ENCODE measurements around the gene SMG5. TPM values are rescaled to one million over a fixed set of nuclear protein-coding genes. Genes with fewer than 3 reads are reported as not detected.

SMG5 gene
- total and polyA plus RNA-seq, 2 donors (not counting 1 experiment from before 2014, with no cell fraction given): 53.5 to 77.0 TPM

GRCh38 chr1:156316909-156317308 lies 34.3 kb upstream of the SMG5 start:
- 100% methylated on average over 4 of the region's 7 CpGs for WGBS (ENCODE audit: insufficient coverage)
- no peaks in the 10 kb centered on the region for H3K9me3 Mint-ChIP-seq (ENCODE audit: insufficient read depth)
- no peak overlapping the region for H3K4me3 ChIP-seq (ENCODE audit: control extremely low read depth in 1 of 5, extremely low read depth in 1 of 5, insufficient read depth in 1 of 5, low read depth in 2 of 5, low read length in 4 of 5)
- ChIA-PET CTCF (interaction anchor here (0.9 to 2.6 kb wide), 2 partner anchors 92 to 175 kb away, joined by 3 to 8 read pairs; no protein-coding TSS in a partner anchor), POLR2A (no interaction called here)
- DNase-seq (no peak), ATAC-seq (ENCODE audit: low read depth) (no peak)
- H3K27me3 Mint-ChIP-seq: no peaks in the 10 kb centered on the region
- H3K79me2 ChIP-seq (ENCODE audit: control insufficient read depth, insufficient read depth, low read length): no peaks in the 10 kb centered on the region
- H3K4me2 ChIP-seq (replicated peaks; ENCODE audit: low read depth, low read length, poor library complexity, severe bottlenecking): no peak overlapping the region
- no peak overlapping the region for H2AFZ ChIP-seq (ENCODE audit: insufficient read depth, low read depth, low read length, poor library complexity, severe bottlenecking)
- no peak overlapping the region for H3K27ac Mint-ChIP-seq
- H3K36me3 ChIP-seq (replicated peaks in 1 of 2; ENCODE audit: control extremely low read depth in 1 of 2, control insufficient read depth in 1 of 2, extremely low read depth in 1 of 2, insufficient read depth in 2 of 2, low read length in 1 of 2): peaks cover 27 to 74% of the 10 kb centered on the region in 2 experiments
- H3K9me3 ChIP-seq (ENCODE audit: control extremely low read depth in 1 of 3, control insufficient read depth in 2 of 3, insufficient read depth in 1 of 3, low read length in 2 of 3): no peaks in the 10 kb centered on the region
- intact Hi-C loops (cut with micrococcal nuclease): loop anchor here (10.0 kb wide), 1 partner anchor 172 kb away; no protein-coding TSS in a partner anchor
- H4K20me1 ChIP-seq (ENCODE audit: control insufficient read depth, insufficient read depth, low read length, poor library complexity, severe bottlenecking): no peaks in the 10 kb centered on the region
- no peaks in the 10 kb centered on the region for H3K4me1 Mint-ChIP-seq
- TF ChIP-seq CTCF (IDR thresholded peaks at IDR 0.05): no peak
- TF ChIP-seq EZH2 (IDR thresholded peaks at IDR 0.05; ENCODE audit: borderline replicate concordance, insufficient read depth, low read depth, low read length, poor library complexity, severe bottlenecking): no peak
- no peak overlapping the region for H3K27ac ChIP-seq (ENCODE audit: low read length in 2 of 2)
- H3K27me3 ChIP-seq (replicated peaks in 1 of 4; ENCODE audit: control extremely low read depth in 1 of 4, control insufficient read depth in 3 of 4, insufficient read depth in 4 of 4, low read length in 3 of 4): no peaks in the 10 kb centered on the region
- no peak overlapping the region for H3K4me3 Mint-ChIP-seq
- H3K4me1 ChIP-seq (ENCODE audit: control insufficient read depth in 2 of 2, insufficient read depth in 2 of 2, low read length in 2 of 2): no peaks in the 10 kb centered on the region
- no peak overlapping the region for H3K9ac ChIP-seq (ENCODE audit: low read length)

DNA sequence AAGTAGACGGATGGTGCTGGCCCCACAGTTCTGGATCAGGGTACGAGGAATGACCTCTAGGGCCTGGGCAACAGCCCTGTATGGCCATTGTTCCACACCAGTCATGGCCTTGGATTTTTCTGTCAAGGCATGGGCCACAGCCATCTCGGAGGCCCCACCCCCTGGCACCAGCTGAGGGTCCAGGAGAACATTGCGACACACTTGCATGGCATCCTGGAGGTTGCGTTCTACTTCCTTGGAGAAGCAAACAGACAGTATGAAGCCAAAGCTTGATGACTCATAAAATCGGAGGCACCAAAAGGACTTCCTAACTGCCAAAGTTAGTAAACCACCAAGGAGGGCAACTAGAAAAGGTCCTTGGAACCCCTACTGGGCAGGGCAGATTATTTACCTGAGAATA lies 28.3 kb upstream of the SMG5 start:
- Histone ChIP-seq H3K9ac (ENCODE audit: low read length) (no peak overlapping the region), H3K4me2 (replicated peaks; ENCODE audit: low read depth, low read length, poor library complexity, severe bottlenecking) (no peak overlapping the region), H3K9me3 (ENCODE audit: control extremely low read depth in 1 of 3, control insufficient read depth in 2 of 3, insufficient read depth in 1 of 3, low read length in 2 of 3) (no peaks in the 10 kb centered on the region), H2AFZ (ENCODE audit: insufficient read depth, low read depth, low read length, poor library complexity, severe bottlenecking) (no peak overlapping the region), H3K36me3 (replicated peaks in 1 of 2; ENCODE audit: control extremely low read depth in 1 of 2, control insufficient read depth in 1 of 2, extremely low read depth in 1 of 2, insufficient read depth in 2 of 2, low read length in 1 of 2) (peaks cover 21 to 64% of the 10 kb centered on the region in 2 experiments), H3K79me2 (ENCODE audit: control insufficient read depth, insufficient read depth, low read length) (no peaks in the 10 kb centered on the region), H4K20me1 (ENCODE audit: control insufficient read depth, insufficient read depth, low read length, poor library complexity, severe bottlenecking) (no peaks in the 10 kb centered on the region), H3K27ac (ENCODE audit: low read length in 2 of 2) (no peak overlapping the region), H3K4me1 (ENCODE audit: control insufficient read depth in 2 of 2, insufficient read depth in 2 of 2, low read length in 2 of 2) (no peaks in the 10 kb centered on the region), H3K4me3 (ENCODE audit: control extremely low read depth in 1 of 5, extremely low read depth in 1 of 5, insufficient read depth in 1 of 5, low read depth in 2 of 5, low read length in 4 of 5) (no peak overlapping the region), H3K27me3 (replicated peaks in 1 of 4; ENCODE audit: control extremely low read depth in 1 of 4, control insufficient read depth in 3 of 4, insufficient read depth in 4 of 4, low read length in 3 of 4) (no peaks in the 10 kb centered on the region)
- no peak for TF ChIP-seq CTCF (IDR thresholded peaks at IDR 0.05)
- TF ChIP-seq EZH2 (IDR thresholded peaks at IDR 0.05; ENCODE audit: borderline replicate concordance, insufficient read depth, low read depth, low read length, poor library complexity, severe bottlenecking): no peak
- POLR2A ChIA-PET: no interaction called here
- no peak overlapping the region for H3K4me3 Mint-ChIP-seq
- no peaks in the 10 kb centered on the region for H3K9me3 Mint-ChIP-seq (ENCODE audit: insufficient read depth)
- ATAC-seq (ENCODE audit: low read depth) (no peak), DNase-seq (no peak)
- CTCF ChIA-PET: interaction anchor here (0.6 kb wide), 1 partner anchor 9 kb away, joined by 3 read pairs; no protein-coding TSS in a partner anchor
- WGBS (ENCODE audit: insufficient coverage): 95% methylated on average over 5 of the region's 6 CpGs
- no peaks in the 10 kb centered on the region for H3K27me3 Mint-ChIP-seq
- intact Hi-C loops (cut with micrococcal nuclease): loop anchor here (10.0 kb wide), 1 partner anchor 166 kb away; no protein-coding TSS in a partner anchor
- H3K27ac Mint-ChIP-seq: no peak overlapping the region
- no peaks in the 10 kb centered on the region for H3K4me1 Mint-ChIP-seq

Data from B cell (primary cell).